GM10266 (cell line): ENCODE measurements around the gene FARS2.
"Not testable (repeated sequence)": the region's sequence is repeated elsewhere in the genome, so short reads cannot be mapped to it uniquely, and the experiment has no call there.

Experiments
- DNase-seq: peaks from one replicate; pipeline ENCODE4 v3.0.0; 2012; ENCODE audit errors: extremely low spot score
- CTCF ChIP-seq: IDR thresholded peaks from 2 replicates; pipeline ENCODE4 v1.5.1; 2012; ENCODE audit warnings: mild to moderate bottlenecking, low read depth; ENCODE audit not compliant: control insufficient read depth, insufficient read depth; ENCODE audit errors: missing control alignments

Gene FARS2

GRCh38 chr6:5783584-5784089, 522.3 kb downstream of the FARS2 start:
- TF ChIP-seq CTCF: no peak
- DNase-seq: no peak

- TF ChIP-seq CTCF: no peak
- no peak for DNase-seq
Observed at GRCh38 chr6:5785249-5785648, 523.9 kb downstream of the FARS2 start.

- no peak for DNase-seq
- no peak for TF ChIP-seq CTCF
Observed at GRCh38 chr6:5786321-5786968, 525.1 kb downstream of the FARS2 start.

- DNase-seq: no peak
- TF ChIP-seq CTCF: no peak
Observed at GRCh38 chr6:5786969-5787720, 525.8 kb downstream of the FARS2 start.

GRCh38 chr6:5789426-5789825, 528.1 kb downstream of the FARS2 start:
- not testable (repeated sequence) for DNase-seq

- DNase-seq: not testable (repeated sequence)
Observed at GRCh38 chr6:5796555-5796954, 535.2 kb downstream of the FARS2 start.

- not testable (repeated sequence) for DNase-seq
Observed at GRCh38 chr6:5806406-5806805, 545.1 kb downstream of the FARS2 start.

- DNase-seq: no peak
- TF ChIP-seq CTCF: no peak
Observed at GRCh38 chr6:5809450-5809849, 548.1 kb downstream of the FARS2 start.

- DNase-seq: no peak
- TF ChIP-seq CTCF: no peak
Observed at GRCh38 chr6:5811997-5812396, 550.7 kb downstream of the FARS2 start.
